T-helper 1 cell (primary cell): ENCODE data around the gene GRAP2.

Experiments
- DNase-seq, 5 donors: peaks; one replicate each; pipeline ENCODE4 v3.0.0-alpha.2; 2012 to 2020

GRAP2 gene

DNA sequence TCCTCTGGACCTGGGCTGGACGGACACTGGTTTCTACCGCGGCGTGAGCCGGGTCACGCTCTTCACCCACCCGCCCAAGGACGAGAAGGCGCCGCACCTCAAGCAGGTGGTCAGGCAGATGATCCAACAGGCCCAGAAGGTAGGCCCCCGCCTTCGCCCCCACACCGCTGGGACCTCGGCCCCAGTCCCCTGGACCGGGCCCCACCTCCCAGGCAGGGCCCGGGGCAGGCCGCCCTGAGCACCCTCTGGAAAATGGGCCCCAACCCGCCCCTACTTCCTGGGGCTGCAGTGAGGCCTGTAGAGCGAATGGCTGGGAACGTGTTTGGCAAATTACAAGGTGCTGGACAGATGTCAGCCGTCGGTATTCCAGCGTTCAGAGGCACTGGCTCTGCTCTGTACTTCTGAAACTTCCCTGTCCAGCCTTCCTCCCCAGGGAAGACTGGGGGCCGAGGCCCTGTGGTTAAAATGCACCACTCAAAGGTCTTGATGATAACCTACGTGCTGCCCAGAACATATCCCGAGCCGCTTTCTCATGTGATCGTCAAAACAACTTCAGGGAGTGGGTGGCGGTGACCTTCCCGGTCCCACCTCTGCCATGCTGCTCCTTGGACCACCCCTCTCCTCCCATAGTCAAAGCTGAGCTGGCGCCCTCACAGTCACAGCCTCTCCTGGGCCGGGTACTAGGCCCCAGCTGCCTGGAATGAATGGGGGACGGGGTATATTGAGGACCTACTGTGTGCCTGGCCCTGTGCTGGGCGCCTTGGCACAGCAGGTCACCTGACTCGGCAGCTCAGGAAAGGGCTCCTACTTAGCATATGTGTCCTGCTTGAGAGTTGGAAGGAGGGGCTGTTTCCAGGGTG lies 94.7 kb downstream of the GRAP2 start:
- DNase-seq, result no peak

DNA sequence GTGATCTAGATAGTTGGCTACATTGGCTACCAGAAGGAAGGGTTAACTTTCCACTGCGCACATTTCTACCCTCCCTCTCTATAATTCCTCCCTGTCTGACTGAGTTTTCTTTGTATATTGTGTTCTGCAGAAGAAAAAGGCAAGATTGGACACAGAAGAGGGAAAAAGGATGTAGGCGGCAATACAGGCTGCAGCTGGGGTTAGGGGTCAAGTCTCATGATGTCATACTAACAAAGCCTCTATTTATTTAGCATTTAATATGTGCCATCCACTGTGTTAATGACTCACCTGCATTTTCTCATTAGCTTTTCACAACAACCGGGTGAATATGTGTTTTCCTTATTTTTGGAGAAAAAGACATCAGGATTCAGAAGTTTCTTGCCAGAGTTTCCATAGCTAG lies 95.8 kb downstream of the GRAP2 start:
- no peak for DNase-seq

DNA sequence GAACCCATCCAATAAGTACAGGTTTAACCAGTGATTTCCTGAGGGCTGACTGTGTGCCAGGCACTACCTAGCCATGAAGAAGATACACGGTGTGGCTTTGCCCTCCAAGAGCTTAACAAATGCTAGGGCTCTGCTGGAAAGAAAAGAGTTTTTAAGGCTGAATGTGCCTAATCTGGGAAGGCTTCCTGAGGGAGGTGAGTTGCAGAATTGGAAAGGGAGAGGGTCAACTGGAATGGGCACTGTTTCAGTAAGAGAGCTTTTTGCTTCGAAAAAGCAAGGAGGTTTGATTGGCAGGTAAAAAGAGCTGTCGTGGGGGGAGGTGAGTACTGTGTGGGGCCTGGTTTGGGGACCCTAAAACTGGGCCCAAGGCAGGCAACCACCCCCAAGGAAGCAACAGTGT lies 96.5 kb downstream of the GRAP2 start:
- no peak for DNase-seq

DNA sequence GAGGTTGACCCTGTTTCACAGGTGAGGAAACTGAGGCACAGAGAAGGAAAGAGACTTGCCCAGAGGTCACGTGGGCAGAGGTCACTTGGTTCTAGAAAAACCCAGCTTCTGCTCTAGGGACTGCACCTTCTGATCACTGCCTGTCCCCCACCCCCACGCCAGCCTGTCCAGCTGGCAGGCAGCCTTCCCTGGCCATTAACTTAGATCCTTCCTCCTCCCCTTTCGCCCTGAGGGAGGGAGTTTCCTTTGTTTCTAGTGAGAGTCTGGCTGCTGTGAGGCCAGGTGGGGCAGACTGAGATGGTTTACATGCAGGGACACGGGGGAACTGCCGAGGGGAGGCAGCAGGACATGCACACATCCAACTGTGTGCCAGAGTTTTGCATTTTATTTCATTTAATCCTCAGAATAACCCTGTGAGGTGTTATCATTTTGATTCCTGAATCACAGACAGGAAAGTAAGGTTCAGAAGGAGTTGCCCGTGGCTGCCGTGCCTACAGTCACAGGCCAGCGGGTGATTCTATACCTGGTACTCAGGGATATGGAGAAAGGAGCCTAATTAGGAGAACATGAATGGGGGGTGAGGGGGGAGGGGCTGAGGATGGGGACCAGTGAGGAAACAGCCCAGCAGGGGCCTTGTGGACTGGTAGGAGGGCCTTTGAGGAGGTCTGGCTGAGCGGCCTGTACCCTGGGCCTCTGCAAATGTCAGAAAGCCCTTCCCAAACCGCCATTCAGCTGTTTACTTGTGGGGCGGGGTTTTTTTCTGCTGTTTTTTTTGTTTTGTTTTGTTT lies 97.2 kb downstream of the GRAP2 start:
- DNase-seq, result no peak

DNA sequence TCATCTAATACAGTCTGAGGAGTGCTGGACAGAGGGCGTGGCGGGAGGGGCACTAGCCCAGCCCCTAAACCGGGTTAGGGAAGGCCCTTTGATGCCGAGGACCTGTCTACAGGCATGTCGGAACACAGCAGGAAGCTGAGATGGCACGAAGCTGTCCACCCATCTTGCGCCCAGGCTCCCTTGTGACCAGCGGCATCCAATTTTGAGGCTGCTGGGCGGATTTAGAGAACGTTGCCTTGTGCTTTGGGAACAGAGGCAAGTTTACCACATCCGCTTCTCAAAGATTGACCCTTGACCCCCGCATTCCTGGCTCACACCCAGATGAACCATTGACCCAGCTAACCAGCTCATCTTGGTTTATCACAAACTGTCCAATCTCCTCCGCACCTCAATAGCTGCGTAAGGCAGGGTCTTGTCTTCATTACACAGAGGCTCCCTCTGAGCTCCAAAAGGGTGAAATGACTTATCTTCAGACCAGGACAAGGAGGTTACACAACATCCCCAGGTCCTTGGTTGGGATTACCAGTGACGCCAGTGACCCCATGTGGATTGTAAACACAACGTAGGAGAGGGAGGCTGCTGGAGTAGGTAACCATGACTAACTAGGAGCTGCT lies 98.4 kb downstream of the GRAP2 start:
- peak in 1 of 5 donors; percentile 23 for DNase-seq

DNA sequence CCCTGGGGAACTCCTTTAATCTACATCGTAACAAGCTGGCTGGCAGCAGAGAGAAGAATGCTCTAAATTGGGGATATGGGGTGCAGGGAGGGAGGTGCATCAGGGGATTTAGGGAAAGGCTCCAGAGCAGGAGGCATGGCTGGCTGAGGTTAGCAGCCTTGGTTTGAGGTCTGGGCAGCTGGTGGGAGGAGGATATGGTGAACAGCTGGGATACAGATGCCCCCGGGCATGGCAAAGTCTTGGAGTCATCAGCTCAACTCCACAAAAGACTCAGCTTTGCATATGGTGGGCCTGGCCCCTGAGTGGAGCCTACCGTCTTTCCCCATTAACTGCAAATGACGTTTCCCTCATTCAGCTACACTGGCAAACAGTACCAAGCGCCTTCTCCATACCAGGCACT lies 99.3 kb downstream of the GRAP2 start:
- no peak for DNase-seq

DNA sequence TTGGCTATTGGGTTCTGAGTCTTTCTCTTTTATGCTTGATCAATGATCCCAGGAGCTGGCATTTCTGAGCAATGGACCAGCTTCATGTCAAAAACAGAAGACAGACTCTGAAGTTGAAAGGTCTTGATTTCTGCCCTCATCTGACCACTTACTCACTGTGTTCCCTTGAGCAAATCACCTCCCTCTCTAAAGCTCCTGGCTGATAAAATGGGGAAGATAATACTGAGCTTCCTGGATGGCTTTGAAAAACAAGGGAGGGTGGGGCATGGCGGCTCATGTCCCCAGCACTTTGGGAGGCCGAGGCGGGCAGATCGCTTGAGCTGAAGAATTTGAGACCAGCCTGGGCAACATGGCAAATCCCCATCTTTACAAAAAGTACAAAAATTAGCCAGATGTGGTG lies 100.2 kb downstream of the GRAP2 start:
- DNase-seq, result no peak

DNA sequence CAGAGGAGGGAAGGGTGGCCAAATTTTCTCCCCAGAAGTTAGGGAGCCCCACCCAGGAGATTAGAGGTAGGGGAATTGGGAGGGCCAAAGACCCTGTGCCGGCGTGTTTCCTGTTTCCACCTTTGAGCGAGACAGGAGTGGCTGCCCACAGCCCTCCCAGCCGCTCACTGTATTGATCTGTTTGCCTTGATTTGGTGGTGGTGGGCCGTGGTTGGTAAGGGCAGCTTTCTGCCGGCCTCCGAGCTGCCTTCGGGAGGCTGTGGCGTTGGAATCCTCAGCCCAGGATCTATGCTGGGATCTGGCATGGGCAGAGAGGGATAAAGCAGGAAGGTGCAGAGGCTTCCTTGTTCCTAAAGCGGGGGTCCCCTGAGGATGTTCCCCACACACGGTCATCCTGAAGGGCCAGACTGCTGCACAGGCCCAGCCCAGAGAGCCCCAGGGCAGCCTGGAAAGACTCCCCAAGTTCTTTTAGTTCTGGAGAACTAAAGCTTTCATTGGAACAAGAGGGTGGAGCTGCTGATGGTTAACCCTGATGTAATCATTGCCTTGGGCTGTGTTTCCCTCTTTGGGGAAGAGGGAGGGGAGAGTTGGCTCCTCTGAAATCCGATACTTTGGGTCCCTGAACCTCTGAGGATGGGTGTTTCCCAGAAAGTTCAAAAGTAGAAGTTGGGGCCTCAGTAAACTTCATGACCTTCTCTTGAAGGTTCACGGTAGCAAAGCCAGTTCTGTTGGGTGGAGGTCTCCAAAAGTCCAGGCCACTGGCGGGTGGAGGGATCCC lies 101.1 kb downstream of the GRAP2 start:
- no peak for DNase-seq

DNA sequence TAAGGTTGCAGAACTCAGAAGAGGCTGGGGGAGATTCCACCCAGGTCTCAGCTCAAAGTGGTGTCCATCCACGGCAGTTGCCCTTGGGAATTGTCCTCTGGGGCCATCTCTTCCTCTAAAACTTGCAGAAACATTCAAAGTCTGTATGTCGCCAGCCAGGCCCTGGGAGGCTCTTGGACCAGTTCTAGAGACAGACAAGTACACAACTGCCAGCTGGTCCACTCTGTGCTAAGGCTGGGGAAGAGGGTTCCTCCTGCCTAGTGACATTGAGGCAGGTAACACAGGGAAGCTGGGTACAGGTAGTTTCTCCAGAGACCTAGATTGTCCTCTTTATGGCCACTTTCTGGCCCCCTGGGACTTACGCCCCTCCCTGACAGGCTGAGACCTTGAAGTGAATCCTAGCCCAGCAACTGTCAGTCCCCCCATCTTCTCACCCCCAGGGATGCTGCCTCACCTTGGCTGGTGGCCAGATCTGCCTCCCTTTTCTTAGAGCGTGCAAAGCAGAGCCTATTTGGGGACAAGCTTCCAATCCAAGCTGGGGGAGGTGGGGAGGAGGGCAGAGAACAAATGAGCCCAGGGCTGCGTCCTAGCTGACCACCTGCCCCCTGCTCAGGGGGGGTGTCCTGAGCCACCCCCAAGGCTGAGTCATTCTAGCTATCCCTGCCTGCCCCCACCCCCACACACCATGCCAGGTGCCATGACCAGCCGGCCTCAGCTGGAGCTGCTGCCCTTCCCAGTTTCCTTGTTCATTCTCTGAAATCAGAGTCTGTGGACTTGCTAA lies 102.2 kb downstream of the GRAP2 start:
- DNase-seq, result no peak

DNA sequence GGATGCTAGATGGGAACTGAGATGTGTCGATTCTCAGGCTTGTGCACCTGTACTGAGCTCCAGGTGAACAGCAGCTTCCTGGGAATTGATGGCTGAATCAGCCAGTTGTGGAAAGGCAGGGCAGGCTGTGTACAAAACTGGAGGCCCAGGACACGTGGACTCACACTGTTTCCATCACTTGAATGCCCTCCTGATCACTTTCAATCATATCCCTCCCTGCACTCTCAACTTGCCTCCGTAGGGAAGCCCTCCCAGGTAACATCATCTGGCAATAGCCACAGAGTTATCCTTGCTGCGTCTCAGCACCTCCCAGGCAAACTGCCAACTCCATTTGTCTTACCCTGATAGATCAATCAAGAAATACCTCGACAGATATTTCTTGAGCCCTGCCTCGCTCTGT lies 104.0 kb downstream of the GRAP2 start:
- DNase-seq, result no peak

DNA sequence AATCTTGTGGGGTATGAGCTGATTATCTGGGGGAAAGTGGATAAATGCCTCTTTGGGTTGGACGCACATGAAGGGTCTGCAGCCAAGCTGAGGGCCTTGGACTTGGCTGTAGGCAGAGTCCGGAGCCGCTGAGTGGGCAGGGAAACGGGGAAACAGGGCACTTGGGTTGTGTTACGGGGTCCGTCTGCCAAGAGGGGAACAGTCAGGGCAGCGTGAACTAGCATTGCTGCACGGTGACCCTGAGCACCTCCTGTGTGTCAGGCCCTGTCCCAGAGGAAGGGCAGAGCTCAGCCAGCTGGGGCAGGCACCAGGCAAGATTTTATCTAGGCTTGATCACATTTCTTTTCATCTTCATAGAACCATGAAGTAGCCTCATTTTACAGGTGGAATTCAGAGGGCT lies 105.8 kb downstream of the GRAP2 start:
- no peak for DNase-seq

DNA sequence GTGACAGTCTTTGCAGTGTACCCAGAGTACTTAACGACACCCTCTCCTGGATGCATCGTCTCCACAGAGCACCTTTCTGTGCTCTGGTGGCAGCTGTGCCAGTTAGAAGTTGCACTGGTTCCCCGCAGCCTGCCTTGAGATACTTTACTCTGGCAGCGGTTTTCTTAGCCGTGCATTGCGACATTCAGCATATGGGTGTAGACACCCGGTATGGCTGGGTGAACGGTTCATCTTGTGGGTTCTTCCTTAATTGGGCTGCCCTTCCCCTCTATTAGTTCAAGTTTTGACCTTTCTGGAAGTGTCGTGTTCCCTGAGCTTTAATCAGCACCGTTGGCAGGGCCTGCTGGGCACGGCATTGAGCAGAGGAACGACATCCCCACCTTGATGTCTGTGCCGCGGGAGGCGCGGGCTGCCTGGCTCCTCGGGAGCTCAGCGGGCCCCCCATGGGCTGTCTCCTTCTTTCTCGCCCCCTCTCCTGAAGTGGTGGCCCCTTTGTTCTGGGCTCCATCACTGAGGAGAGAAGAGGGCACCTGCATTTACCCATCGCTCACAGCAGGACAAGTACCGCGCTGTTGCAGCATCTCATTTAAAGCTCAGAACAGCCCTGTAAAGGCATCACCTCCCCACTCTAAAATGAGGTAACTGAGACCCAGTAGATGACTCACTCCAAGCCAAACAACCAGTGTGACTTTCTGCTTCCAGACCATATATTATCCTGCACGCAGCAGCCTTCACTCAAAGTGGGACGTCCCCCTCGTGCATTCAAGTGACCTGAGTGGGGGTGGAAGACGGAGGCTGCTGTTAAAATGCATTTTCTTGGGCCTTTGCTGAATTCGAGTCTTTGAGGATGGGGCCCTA lies 107.2 kb downstream of the GRAP2 start:
- no peak for DNase-seq

DNA sequence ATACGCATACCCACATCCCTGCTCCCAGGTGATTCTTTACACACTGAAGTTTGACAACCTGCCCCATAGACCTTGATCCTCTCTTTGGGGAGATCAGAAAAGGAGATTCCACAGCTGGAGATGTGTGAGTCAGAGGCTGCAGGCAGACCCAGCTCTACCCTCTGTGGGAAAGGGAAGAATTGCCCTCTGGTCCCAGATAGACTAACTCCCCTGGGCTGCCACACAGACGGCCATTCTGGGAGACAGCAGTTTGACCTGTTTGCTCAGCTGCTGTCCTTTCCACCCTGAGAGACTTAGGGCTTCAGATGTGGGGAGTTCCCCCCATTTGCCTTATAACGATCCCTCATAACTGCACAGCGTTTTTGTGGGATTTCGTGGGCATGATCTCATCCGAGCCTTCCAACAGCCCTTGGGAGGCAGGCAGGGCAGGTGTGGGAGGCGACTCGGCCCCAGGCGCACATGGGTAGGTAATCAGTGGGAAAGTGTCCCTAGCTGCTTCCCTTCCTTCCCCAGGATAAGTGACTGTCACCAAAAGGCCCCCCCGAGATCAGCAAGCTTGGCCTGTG lies 107.9 kb downstream of the GRAP2 start:
- no peak for DNase-seq

DNA sequence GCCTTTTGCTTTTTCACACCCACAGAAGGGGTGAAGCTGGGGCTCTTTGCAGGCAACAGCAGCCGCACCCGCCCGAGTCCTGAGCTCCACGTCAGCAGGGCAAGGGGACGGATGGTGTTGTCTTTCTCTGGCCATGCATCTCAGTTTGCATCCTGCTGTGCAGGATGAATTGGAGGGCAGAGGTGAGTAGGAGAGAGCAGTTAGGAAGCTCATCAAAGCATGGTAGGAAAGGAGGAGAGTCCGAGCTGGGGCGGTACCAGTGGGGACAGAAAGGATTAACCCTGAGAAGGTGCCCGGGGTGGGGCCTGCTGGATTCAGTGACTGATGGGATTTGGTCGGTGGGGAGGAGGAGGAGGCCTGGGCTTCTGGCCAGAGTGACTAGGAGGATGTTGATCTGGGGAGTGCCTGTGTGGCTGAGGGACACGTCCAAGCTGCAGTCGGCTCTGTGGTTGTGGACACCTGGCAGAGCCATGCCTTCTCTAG lies 108.4 kb downstream of the GRAP2 start:
- DNase-seq, result no peak

DNA sequence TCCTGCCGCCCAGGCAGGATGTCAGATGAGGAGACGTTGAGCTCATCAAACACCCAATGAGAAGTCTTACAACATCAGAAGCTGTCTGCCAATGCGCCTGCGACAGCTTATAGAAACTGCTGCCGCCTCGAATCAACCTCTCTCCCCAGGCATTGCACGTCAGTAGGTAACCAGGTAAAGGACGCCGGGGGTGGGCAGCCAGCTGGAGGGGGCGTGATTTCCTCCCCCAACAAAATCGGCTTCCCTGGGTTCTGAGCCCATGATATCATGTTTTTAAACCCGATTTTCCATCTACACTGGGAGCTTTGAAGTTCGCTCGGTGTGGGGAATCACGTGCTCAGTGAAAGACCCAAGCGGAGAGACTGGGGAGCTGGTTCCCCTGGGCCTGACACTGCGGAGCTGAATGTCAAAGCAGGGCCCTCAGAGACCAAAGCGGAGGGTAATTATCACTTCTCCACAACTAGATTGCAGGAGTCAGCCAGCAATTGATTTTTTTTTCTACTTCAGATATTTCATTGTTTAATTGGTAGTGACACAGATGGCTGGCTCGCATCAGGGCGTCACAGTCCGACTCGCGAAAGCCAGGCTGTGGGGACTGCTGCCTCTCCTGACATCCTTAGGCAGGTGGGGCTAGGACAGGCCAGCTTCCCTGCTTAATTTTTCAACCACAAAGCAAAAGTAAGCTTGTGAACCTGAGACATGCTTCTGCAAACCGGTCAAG lies 109.2 kb downstream of the GRAP2 start:
- DNase-seq, result peak in 2 of 5 donors; percentile 6 to 28

DNA sequence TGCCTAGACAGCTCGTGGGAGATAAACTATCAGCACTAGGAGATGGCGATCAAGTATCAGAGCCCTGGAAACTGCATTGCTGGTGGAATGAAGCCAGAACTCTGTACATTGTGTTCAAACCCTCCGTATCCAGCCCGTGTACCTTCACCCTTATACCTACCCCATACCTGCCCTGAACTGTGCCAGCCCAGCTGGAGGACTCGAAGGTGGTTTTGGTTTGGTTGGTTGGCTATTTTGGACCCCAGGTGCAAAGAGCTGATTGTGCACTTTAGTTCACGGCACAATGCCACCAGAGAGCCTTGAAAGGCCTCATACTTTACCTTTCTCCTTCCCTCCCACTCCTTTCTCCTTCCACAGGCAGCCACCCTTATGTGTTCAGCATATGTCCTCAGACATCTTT lies 109.9 kb downstream of the GRAP2 start:
- no peak for DNase-seq

DNA sequence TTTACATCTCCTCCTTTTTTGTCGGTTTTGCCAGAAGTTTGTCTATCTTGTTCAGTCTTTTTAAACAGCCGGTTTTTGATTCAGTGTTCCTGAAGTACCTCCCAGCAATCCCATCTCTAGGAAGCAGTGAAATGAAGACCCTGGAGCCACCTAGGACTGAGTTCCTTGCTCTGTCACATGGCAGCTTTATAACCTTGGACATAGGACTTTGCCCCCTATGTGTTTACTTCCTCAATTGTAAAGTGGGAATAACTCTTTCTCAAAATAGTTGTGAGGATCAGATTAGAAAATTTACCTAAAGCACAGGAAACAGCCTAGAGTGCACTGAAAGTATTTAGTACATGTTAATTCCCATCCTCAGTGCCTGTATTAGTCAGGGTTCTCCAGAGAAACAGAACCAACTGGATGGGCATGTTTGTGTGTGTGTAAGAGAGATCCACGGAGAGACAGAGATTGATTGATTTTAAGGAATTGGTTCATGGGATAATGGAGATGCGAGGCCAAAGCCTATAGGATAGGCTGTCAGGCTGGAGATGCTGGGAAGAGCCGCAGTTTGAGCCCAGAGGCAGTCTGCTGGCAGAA lies 113.9 kb downstream of the GRAP2 start:
- DNase-seq, result no peak

DNA sequence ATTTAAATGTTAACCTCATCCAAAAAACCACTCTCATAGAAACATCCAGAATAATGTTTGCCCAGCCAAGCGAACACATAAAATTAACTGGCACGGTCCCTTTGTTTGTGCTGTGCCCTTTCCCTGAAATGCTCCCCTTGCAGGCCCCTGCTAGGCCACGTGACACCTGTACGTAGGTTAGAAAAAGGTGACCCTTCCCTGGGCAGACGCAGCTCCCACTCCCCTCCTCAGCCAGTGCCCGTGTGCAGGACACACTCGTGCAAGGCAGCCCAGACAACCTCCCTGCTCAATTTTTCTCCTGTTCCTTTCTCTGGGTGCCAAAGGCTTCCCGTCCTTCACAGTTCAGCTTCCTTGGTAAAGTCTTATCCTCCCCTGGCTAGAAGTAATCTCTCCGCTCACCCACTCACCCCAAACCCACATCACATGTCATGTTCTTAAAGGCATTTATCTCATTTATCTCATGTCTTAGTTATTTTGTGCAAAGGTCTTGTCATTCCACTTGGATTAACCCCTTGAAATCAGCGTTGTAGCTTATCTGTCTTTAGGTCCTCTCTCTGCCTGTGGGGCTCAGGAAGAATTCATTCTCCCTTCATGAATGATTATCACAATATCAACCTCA lies 114.6 kb downstream of the GRAP2 start:
- DNase-seq, result no peak

DNA sequence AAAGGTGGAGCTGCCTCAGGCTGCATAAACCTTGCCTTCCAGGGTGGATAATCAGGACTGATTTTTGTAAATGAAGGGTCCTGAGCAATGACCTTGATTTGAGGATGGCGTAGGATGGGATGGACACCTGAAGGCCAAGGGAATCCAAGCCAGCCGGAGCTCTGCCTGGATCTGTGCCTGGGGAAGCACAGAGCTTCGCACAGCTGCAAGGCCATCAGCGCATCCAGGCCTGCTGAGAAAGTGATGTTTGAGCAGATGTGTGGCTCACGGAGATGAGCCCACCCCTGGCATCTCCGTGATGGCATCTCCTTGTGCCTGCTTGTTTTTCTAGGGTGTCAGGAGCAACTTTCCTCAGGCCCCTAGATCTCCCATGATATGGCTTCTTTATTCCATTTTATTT lies 117.2 kb downstream of the GRAP2 start:
- DNase-seq, result no peak
